Coronary artery (tissue), 2 donors: Measurements from ENCODE around the gene GCNT1.

ENCODE experiments used
- DNase-seq: peaks from one replicate; pipeline ENCODE4 v3.0.0-alpha.2; 2017; ENCODE audit warnings: low spot score
- H3K27ac ChIP-seq, 2 donors: fragments of 200-600 bp; sonication (generic); one replicate each; pipeline ENCODE4 v1.5.1; 2016 to 2019
- H3K4me3 ChIP-seq: fragments of 200-600 bp; sonication (generic); 2 replicates; pipeline ENCODE4 v1.5.1; 2016; ENCODE audit warnings: mild to moderate bottlenecking, moderate library complexity
- TF ChIP-seq, protein P1 (sequence below): fragments of 200-600 bp; sonication (generic); IDR thresholded peaks from one replicate; pipeline ENCODE4 v1.5.1; 2019; ENCODE audit warnings: antibody characterized with exemption

The GCNT1 gene

GRCh38 chr9:76500061-76500460, 41.1 kb downstream of the GCNT1 start:
- H3K4me3 ChIP-seq: no peak overlapping the region
- no peak overlapping the region for H3K27ac ChIP-seq
- no peak for DNase-seq
- TF ChIP-seq, protein P1, sequence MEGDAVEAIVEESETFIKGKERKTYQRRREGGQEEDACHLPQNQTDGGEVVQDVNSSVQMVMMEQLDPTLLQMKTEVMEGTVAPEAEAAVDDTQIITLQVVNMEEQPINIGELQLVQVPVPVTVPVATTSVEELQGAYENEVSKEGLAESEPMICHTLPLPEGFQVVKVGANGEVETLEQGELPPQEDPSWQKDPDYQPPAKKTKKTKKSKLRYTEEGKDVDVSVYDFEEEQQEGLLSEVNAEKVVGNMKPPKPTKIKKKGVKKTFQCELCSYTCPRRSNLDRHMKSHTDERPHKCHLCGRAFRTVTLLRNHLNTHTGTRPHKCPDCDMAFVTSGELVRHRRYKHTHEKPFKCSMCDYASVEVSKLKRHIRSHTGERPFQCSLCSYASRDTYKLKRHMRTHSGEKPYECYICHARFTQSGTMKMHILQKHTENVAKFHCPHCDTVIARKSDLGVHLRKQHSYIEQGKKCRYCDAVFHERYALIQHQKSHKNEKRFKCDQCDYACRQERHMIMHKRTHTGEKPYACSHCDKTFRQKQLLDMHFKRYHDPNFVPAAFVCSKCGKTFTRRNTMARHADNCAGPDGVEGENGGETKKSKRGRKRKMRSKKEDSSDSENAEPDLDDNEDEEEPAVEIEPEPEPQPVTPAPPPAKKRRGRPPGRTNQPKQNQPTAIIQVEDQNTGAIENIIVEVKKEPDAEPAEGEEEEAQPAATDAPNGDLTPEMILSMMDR: no peak

DNA sequence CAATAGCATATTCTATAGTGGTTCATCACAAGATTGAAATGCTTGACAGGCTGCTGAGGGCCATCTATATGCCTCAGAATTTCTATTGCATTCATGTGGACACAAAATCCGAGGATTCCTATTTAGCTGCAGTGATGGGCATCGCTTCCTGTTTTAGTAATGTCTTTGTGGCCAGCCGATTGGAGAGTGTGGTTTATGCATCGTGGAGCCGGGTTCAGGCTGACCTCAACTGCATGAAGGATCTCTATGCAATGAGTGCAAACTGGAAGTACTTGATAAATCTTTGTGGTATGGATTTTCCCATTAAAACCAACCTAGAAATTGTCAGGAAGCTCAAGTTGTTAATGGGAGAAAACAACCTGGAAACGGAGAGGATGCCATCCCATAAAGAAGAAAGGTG, 43.8 kb downstream of the GCNT1 start:
- DNase-seq: no peak
- Histone ChIP-seq H3K27ac (no peak overlapping the region), H3K4me3 (no peak overlapping the region)
- TF ChIP-seq, protein P1: no peak

DNA sequence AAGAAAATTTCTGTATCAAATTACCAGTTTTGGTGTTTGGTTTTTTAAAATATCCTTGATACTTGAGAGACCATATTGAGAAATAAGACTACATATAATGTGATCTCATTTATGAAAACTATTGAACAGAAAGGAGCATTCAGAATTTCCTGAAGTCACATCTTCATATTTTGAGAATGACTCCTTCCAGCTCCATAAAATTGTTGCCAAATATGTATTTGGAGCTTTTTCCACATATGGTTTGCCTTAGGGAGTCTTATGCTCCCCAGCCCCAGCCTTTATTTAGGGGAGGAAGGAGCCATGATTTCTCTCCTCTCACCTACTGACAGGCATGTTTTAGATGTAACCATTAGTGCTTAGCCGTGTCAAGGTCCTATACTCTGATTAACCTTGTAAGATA, 51.1 kb downstream of the GCNT1 start:
- no peak overlapping the region for H3K27ac ChIP-seq
- DNase-seq: no peak
- H3K4me3 ChIP-seq: no peak overlapping the region
- TF ChIP-seq, protein P1: no peak

DNA sequence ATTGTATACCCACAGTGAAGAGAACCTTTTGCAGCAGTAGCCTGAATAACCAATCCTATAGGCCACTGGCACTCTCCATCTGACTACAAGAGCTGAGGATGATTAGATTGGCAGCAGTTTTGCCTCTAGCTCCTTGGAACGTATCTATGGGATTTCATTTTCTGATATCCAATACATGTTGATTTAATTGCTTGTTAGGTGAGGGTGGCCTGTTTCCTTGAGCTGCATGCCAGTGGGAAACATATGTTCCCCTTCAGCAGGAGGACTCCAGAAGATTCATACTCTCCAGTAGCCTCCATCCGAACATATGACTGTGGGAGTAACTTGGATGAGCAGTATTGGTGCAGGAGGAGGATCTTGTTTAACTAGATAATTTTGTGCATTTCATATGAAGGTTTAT, 51.5 kb downstream of the GCNT1 start:
- TF ChIP-seq, protein P1: no peak
- Histone ChIP-seq H3K27ac (no peak overlapping the region), H3K4me3 (no peak overlapping the region)
- DNase-seq: no peak

DNA sequence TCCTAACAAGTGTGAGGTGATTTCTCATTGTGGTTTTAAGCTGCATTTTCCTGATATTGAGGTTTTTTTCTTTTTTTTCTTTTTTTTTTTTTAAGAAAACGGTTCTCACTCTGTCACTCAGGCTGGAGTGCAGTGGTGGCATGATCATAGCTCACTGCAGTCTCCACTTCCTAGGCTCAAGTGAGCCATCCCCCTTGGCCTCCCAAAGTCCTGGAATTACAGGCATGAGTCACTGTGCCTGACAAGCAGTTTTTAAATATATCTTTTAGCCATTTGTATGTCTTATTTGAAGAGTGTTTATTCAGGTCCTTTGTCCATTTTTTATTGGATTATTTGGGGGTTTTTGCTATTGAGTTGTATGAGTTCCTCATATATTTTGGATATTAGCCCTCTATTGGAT, 53.8 kb downstream of the GCNT1 start:
- TF ChIP-seq, protein P1: no peak
- DNase-seq: no peak

GRCh38 chr9:76516350-76516749, 57.4 kb downstream of the GCNT1 start:
- no peak overlapping the region for H3K27ac ChIP-seq
- H3K4me3 ChIP-seq: no peak overlapping the region
- TF ChIP-seq, protein P1: no peak
- DNase-seq: no peak

More for the DNA sequence above, 53.8 kb downstream of the GCNT1 start:
- H3K4me3 ChIP-seq: no peak overlapping the region
- H3K27ac ChIP-seq: no peak overlapping the region

DNA sequence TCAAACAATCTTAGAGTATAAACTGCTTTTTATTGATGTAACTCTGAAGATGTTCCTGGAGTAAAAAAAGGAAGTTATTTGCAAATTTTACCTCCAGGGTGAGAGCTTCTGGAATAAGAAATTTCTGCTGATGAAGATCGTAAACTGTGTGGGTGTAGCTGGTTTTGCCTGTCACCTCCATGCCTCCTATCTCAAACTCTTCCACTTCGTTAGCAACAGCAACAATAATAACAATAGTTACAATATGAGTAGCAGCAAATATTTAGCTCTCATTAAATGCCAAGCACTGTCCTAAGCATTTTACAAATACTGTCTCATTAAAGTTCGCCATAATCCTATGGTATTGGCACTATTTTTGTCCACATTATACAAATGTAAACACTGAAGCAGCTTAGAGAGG, 57.9 kb downstream of the GCNT1 start:
- Histone ChIP-seq H3K27ac (no peak overlapping the region), H3K4me3 (no peak overlapping the region)
- TF ChIP-seq, protein P1: no peak
- no peak for DNase-seq
